ENCODE results near the gene CNIH2. TPM values are rescaled to one million over a fixed set of nuclear protein-coding genes. Genes with fewer than 3 reads are reported as not detected.

CNIH2 gene
- polyA plus RNA-seq, 1 donor from 2014 or later, result 47.9 TPM

- Histone ChIP-seq H3K4me3 (ENCODE audit: low read length) (peak overlapping the region; percentile 76), H3F3A (ENCODE audit: insufficient read depth, low read length, poor library complexity, severe bottlenecking) (peaks cover 4% of the 10 kb centered on the region), H3K27me3 (ENCODE audit: insufficient read depth, low read depth, low read length) (no peaks in the 10 kb centered on the region), H4K20me1 (ENCODE audit: insufficient read depth) (peaks cover 8% of the 10 kb centered on the region), H2AFZ (ENCODE audit: low read depth, low read length) (no peak overlapping the region), H3K9me3 (ENCODE audit: low read length) (no peaks in the 10 kb centered on the region), H3K79me2 (replicated peaks; ENCODE audit: insufficient read depth, low read length) (peaks cover 65% of the 10 kb centered on the region), H3K9me2 (ENCODE audit: insufficient read depth, low read length) (no peaks in the 10 kb centered on the region), H3K4me2 (ENCODE audit: low read length) (peak overlapping the region; percentile 66), H3K36me3 (ENCODE audit: insufficient read depth, low read length) (no peaks in the 10 kb centered on the region), H3K9ac (ENCODE audit: low read length) (peak overlapping the region; percentile 78), H3K27ac (ENCODE audit: low read length) (peak overlapping the region; percentile 98)
- TF ChIP-seq EP300 (conservative IDR thresholded peaks at IDR 0.05; ENCODE audit: poor library complexity, severe bottlenecking) (no peak), REST (IDR thresholded peaks at IDR 0.05; ENCODE audit: borderline replicate concordance) (no peak), RAD21 (conservative IDR thresholded peaks at IDR 0.05) (no peak), MXI1 (conservative IDR thresholded peaks at IDR 0.05; ENCODE audit: poor library complexity, severe bottlenecking) (no peak), CTCF (IDR thresholded peaks at IDR 0.05; ENCODE audit: poor library complexity, severe bottlenecking) (no peak), TAF1 (IDR thresholded peaks at IDR 0.05; ENCODE audit: low read depth) (no peak)
These were observed 5.6 kb downstream of the CNIH2 start for GRCh38 chr11:66283461-66284105.

DNA sequence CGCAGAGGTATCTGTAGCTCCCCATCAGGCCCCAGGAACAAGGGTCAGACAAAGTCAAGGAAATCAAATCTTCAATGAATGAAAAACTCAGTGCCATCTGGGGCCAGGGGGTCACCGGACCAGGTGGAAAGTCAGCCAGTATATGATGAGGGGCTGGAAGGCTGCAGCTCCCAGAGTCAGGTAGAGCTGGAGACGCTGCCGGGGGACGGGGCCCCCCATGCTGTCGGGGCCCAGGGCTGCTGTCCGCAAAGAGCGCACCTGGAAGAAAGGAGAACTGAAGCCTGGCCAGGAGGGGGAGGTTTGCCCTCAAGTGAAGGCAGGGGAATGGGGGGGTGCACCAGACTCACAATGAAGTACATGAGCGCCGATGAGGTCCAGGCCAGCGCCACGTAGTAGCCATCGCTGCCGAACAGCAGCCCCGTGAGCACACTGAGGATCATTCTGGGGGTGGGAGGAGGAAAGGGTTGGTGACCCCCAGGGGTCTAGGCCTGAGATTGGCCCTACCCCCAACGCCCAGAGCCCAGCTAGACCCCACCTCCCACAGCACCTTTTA, 6.6 kb downstream of the CNIH2 start:
- Histone ChIP-seq H4K20me1 (ENCODE audit: insufficient read depth) (peaks cover 8% of the 10 kb centered on the region), H3K9me3 (ENCODE audit: low read length) (no peaks in the 10 kb centered on the region), H3K36me3 (ENCODE audit: insufficient read depth, low read length) (no peaks in the 10 kb centered on the region), H3K4me3 (ENCODE audit: low read length) (no peak overlapping the region), H3K9ac (ENCODE audit: low read length) (no peak overlapping the region), H3K79me2 (replicated peaks; ENCODE audit: insufficient read depth, low read length) (peaks cover 56% of the 10 kb centered on the region), H3K27ac (ENCODE audit: low read length) (no peak overlapping the region), H2AFZ (ENCODE audit: low read depth, low read length) (no peak overlapping the region), H3K9me2 (ENCODE audit: insufficient read depth, low read length) (no peaks in the 10 kb centered on the region), H3K27me3 (ENCODE audit: insufficient read depth, low read depth, low read length) (no peaks in the 10 kb centered on the region), H3K4me2 (ENCODE audit: low read length) (no peak overlapping the region), H3F3A (ENCODE audit: insufficient read depth, low read length, poor library complexity, severe bottlenecking) (no peaks in the 10 kb centered on the region)
- TF ChIP-seq RAD21 (conservative IDR thresholded peaks at IDR 0.05), result no peak
- TF ChIP-seq TAF1 (IDR thresholded peaks at IDR 0.05; ENCODE audit: low read depth), result no peak
- no peak for TF ChIP-seq CTCF (IDR thresholded peaks at IDR 0.05; ENCODE audit: poor library complexity, severe bottlenecking)
- no peak for TF ChIP-seq POLR2AphosphoS5 (IDR thresholded peaks at IDR 0.05)
- TF ChIP-seq MXI1 (conservative IDR thresholded peaks at IDR 0.05; ENCODE audit: poor library complexity, severe bottlenecking), result no peak
- TF ChIP-seq SMC3 (conservative IDR thresholded peaks at IDR 0.05; ENCODE audit: poor library complexity), result no peak
- no peak for TF ChIP-seq EZH2 (IDR thresholded peaks at IDR 0.05; ENCODE audit: borderline replicate concordance, insufficient read depth, low read length, poor library complexity, severe bottlenecking)
- no peak for TF ChIP-seq REST (IDR thresholded peaks at IDR 0.05; ENCODE audit: borderline replicate concordance)
- TF ChIP-seq EP300 (conservative IDR thresholded peaks at IDR 0.05; ENCODE audit: poor library complexity, severe bottlenecking), result no peak

All from neural cell (in vitro differentiated cells).